ENCODE data around the gene ALG1.
"Not testable (repeated sequence)": the region's sequence is repeated elsewhere in the genome, so short reads cannot be mapped to it uniquely, and the experiment has no call there.

GRCh38 chr16:5096437-5097060, 24.9 kb downstream of the ALG1 start:
- not testable (repeated sequence) for TF ChIP-seq EZH2 (optimal IDR thresholded peaks at IDR 0.05; ENCODE audit: low read depth, low read length)
- TF ChIP-seq, protein P1, sequence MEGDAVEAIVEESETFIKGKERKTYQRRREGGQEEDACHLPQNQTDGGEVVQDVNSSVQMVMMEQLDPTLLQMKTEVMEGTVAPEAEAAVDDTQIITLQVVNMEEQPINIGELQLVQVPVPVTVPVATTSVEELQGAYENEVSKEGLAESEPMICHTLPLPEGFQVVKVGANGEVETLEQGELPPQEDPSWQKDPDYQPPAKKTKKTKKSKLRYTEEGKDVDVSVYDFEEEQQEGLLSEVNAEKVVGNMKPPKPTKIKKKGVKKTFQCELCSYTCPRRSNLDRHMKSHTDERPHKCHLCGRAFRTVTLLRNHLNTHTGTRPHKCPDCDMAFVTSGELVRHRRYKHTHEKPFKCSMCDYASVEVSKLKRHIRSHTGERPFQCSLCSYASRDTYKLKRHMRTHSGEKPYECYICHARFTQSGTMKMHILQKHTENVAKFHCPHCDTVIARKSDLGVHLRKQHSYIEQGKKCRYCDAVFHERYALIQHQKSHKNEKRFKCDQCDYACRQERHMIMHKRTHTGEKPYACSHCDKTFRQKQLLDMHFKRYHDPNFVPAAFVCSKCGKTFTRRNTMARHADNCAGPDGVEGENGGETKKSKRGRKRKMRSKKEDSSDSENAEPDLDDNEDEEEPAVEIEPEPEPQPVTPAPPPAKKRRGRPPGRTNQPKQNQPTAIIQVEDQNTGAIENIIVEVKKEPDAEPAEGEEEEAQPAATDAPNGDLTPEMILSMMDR (IDR thresholded peaks at IDR 0.05; ENCODE audit: low read length) = not testable (repeated sequence)
